CD14-positive monocyte (primary cell): ENCODE measurements around the gene COLQ. TPM values are rescaled to one million over a fixed set of nuclear protein-coding genes. Genes with fewer than 3 reads are reported as not detected.

Source experiments
- DNase-seq, 3 donors: peaks; one replicate each; pipeline ENCODE4 v3.0.0-alpha.2; 2011 to 2022
- H2AFZ ChIP-seq: 2 replicates; pipeline ENCODE4 v1.6.0; 2012; ENCODE audit warnings: mild to moderate bottlenecking, low read depth, low read length, inconsistent platforms; ENCODE audit not compliant: insufficient read depth, poor library complexity, severe bottlenecking
- H3K27ac ChIP-seq, 2 donors: 1 replicate in 1 of 2; 2 replicates in 1 of 2; pipeline ENCODE4 v1.5.1; 2012 to 2013; ENCODE audit warnings: low read length in 2 of 2, control low read depth in 1 of 2, inconsistent platforms in 1 of 2, low read depth in 1 of 2, mild to moderate bottlenecking in 1 of 2
- H3K27me3 ChIP-seq, 2 donors: one replicate each; pipeline versions ENCODE4 v1.6.0 to v1.6.1; 2011 to 2013; ENCODE audit warnings: low read length in 2 of 2; ENCODE audit not compliant: control insufficient read depth in 2 of 2, insufficient read depth in 2 of 2
- H3K36me3 ChIP-seq, 2 donors: replicated peaks in 1 of 2; 1 replicate in 1 of 2; 2 replicates in 1 of 2; pipeline versions ENCODE4 v1.5.1 to v1.6.1; 2012 to 2013; ENCODE audit warnings: low read length in 2 of 2, control low read depth in 1 of 2, inconsistent platforms in 1 of 2, mild to moderate bottlenecking in 1 of 2; ENCODE audit not compliant: insufficient read depth in 2 of 2, control insufficient read depth in 1 of 2
- H3K4me1 ChIP-seq, 2 donors: 1 replicate in 1 of 2; 2 replicates in 1 of 2; pipeline versions ENCODE4 v1.5.1 to v1.6.1; 2012 to 2013; ENCODE audit warnings: low read length in 2 of 2, control low read depth in 1 of 2, inconsistent platforms in 1 of 2, mild to moderate bottlenecking in 1 of 2, moderate library complexity in 1 of 2; ENCODE audit not compliant: insufficient read depth in 2 of 2, control insufficient read depth in 1 of 2
- H3K4me2 ChIP-seq: replicated peaks from 2 replicates; pipeline ENCODE3; 2012; ENCODE audit warnings: low read length, moderate library complexity, mild to moderate bottlenecking; ENCODE audit not compliant: poor library complexity, severe bottlenecking; ENCODE audit errors: extremely low read depth
- H3K4me3 ChIP-seq, 3 experiments: fragments of 200-600 bp in 1 of 3; sonication (generic) in 1 of 3; replicated peaks in 1 of 3; 1 replicate in 2 of 3; 2 replicates in 1 of 3; pipeline ENCODE4 v1.5.1; 2011 to 2013; ENCODE audit warnings: low read length in 3 of 3, mild to moderate bottlenecking in 3 of 3, control low read depth in 2 of 3, low read depth in 2 of 3, inconsistent platforms in 1 of 3, moderate library complexity in 1 of 3
- H3K79me2 ChIP-seq: 2 replicates; pipeline ENCODE4 v1.6.0; 2012; ENCODE audit warnings: mild to moderate bottlenecking, control low read depth, inconsistent platforms, low read length, moderate library complexity; ENCODE audit not compliant: insufficient read depth
- H3K9ac ChIP-seq: 2 replicates; pipeline ENCODE4 v1.6.0; 2017; ENCODE audit warnings: low read length, mild to moderate bottlenecking; ENCODE audit not compliant: insufficient read depth, poor library complexity, severe bottlenecking
- H3K9me3 ChIP-seq, 2 donors: replicated peaks in 1 of 2; 1 replicate in 1 of 2; 2 replicates in 1 of 2; pipeline versions ENCODE4 v1.5.1 to v1.6.1; 2012 to 2013; ENCODE audit warnings: low read length in 2 of 2, control low read depth in 1 of 2; ENCODE audit not compliant: control insufficient read depth in 1 of 2, insufficient read depth in 1 of 2
- H4K20me1 ChIP-seq: 2 replicates; pipeline ENCODE4 v1.6.0; 2012; ENCODE audit warnings: mild to moderate bottlenecking, low read length, control low read depth, moderate library complexity; ENCODE audit not compliant: insufficient read depth
- H3K27ac Mint-ChIP-seq, 7 donors: one replicate each; pipeline ENCODE4 v1.8.0; 2020; ENCODE audit warnings: mild to moderate bottlenecking in 7 of 7, mixed read lengths in 7 of 7, moderate library complexity in 6 of 7, inconsistent platforms in 2 of 7
- H3K27me3 Mint-ChIP-seq, 3 donors: one replicate each; pipeline ENCODE4 v1.8.0; 2021 to 2022; ENCODE audit warnings: low read depth in 3 of 3, mild to moderate bottlenecking in 3 of 3, mixed read lengths in 3 of 3, moderate library complexity in 3 of 3, inconsistent platforms in 1 of 3
- H3K36me3 Mint-ChIP-seq, 2 donors: one replicate each; pipeline ENCODE4 v1.8.0; 2020; ENCODE audit warnings: mixed read lengths in 2 of 2, inconsistent platforms in 1 of 2, mild to moderate bottlenecking in 1 of 2
- H3K4me1 Mint-ChIP-seq: one replicate; pipeline ENCODE4 v1.8.0; 2020; ENCODE audit warnings: mild to moderate bottlenecking, mixed read lengths
- H3K4me3 Mint-ChIP-seq, 2 donors: one replicate each; pipeline ENCODE4 v1.8.0; 2020; ENCODE audit warnings: mild to moderate bottlenecking in 2 of 2, mixed read lengths in 2 of 2, moderate library complexity in 1 of 2
- H3K9me3 Mint-ChIP-seq, 7 donors: one replicate each; pipeline ENCODE4 v1.8.0; 2020 to 2022; ENCODE audit warnings: mixed read lengths in 7 of 7, mild to moderate bottlenecking in 6 of 7, moderate library complexity in 6 of 7, inconsistent platforms in 2 of 7
- CTCF ChIP-seq: fragments of 200-600 bp; IDR thresholded peaks from one replicate; pipeline ENCODE4 v1.8.0; 2022; ENCODE audit warnings: antibody characterized with exemption, mild to moderate bottlenecking
- WGBS: methylation state at CpG from one replicate; pipeline ENCODE4 v1.1.5; 2013; ENCODE audit warnings: missing lambda C conversion rate; ENCODE audit not compliant: insufficient coverage; 5-methylcytosine and 5-hydroxymethylcytosine counted together
- intact Hi-C, 2 donors: fragments of 100-400 bp; cut with micrococcal nuclease; formaldehyde crosslinking; loops; one replicate each; pipeline versions ENCODE4 v1.15.0 to v1.15.1; 2023
- polyA plus RNA-seq, 3 donors: library from polyadenylated mRNA; depleted of rRNA in 1 of 3; unstranded in 2 of 3; stranded (reverse) in 1 of 3; fragments of 300-500 nt in 2 of 3; fragments of >200 nt in 1 of 3; fragmentation: Illumina TruSeq in 2 of 3; gene quantifications; 1 replicate in 2 of 3; 2 replicates in 1 of 3; pipeline ENCODE4 v1.2.3, GENCODE V29; 2012 to 2021

Gene COLQ
- polyA plus RNA-seq, 3 donors = 0.23 to 1.9 (median 0.73) TPM

- H3K27me3 Mint-ChIP-seq = peaks cover 0 to 4% (median 4%) of the 10 kb centered on the region in 3 donors
- no peak overlapping the region for H3K4me3 Mint-ChIP-seq
- TF ChIP-seq CTCF = no peak
- Histone ChIP-seq H3K27ac (no peak overlapping the region), H3K4me3 (no peak overlapping the region), H3K4me2 (no peak overlapping the region), H3K36me3 (no peaks in the 10 kb centered on the region), H2AFZ (no peak overlapping the region), H3K4me1 (peaks cover 6 to 17% of the 10 kb centered on the region in 2 donors), H3K79me2 (no peaks in the 10 kb centered on the region), H3K9me3 (no peaks in the 10 kb centered on the region), H3K9ac (no peak overlapping the region), H4K20me1 (no peaks in the 10 kb centered on the region), H3K27me3 (no peaks in the 10 kb centered on the region)
- H3K36me3 Mint-ChIP-seq = no peaks in the 10 kb centered on the region
- H3K4me1 Mint-ChIP-seq = peaks cover 19% of the 10 kb centered on the region
- WGBS = 100% methylated on average over 1 of the region's 1 CpG
- H3K9me3 Mint-ChIP-seq = no peaks in the 10 kb centered on the region
- intact Hi-C loops = no loop called here
- no peak for DNase-seq
- peak overlapping the region in 2 of 7 donors; percentile 38 to 46 for H3K27ac Mint-ChIP-seq
These were observed 9.8 kb upstream of the COLQ start for GRCh38 chr3:15531346-15531745.

- Histone ChIP-seq H3K36me3 (no peaks in the 10 kb centered on the region), H2AFZ (no peak overlapping the region), H3K9me3 (no peaks in the 10 kb centered on the region), H3K27ac (no peak overlapping the region), H3K9ac (no peak overlapping the region), H3K4me3 (no peak overlapping the region), H4K20me1 (no peaks in the 10 kb centered on the region), H3K4me2 (no peak overlapping the region), H3K27me3 (no peaks in the 10 kb centered on the region), H3K79me2 (no peaks in the 10 kb centered on the region), H3K4me1 (peaks cover 8 to 21% of the 10 kb centered on the region in 2 donors)
- H3K27me3 Mint-ChIP-seq = peaks cover 0 to 5% (median 0%) of the 10 kb centered on the region in 3 donors
- no peak overlapping the region for H3K27ac Mint-ChIP-seq
- H3K9me3 Mint-ChIP-seq = peaks cover 0 to 2% (median 0%) of the 10 kb centered on the region in 7 donors
- TF ChIP-seq CTCF = no peak
- H3K4me3 Mint-ChIP-seq = no peak overlapping the region
- peak in 1 of 3 donors; percentile 14 for DNase-seq
- peaks cover 22% of the 10 kb centered on the region for H3K4me1 Mint-ChIP-seq
- no peaks in the 10 kb centered on the region for H3K36me3 Mint-ChIP-seq
- 67% methylated on average over 1 of the region's 4 CpGs for WGBS
- intact Hi-C loops = no loop called here
These were observed 7.5 kb upstream of the COLQ start for GRCh38 chr3:15528854-15529537.
